Measurements from ENCODE around the gene C13orf42.

GRCh38 chr13:51136276-51136980 lies 25.4 kb upstream of the C13orf42 start:
- TF ChIP-seq POLR2AphosphoS5 (IDR thresholded peaks at IDR 0.05; ENCODE audit: borderline replicate concordance, low read depth, low read length): no peak
- no peak for TF ChIP-seq EZH2 (IDR thresholded peaks at IDR 0.05)

All from SK-N-MC (cell line).